Right ventricle myocardium superior (tissue), 1 donor: ENCODE measurements around the gene DENND6B. TPM values are rescaled to one million over a fixed set of nuclear protein-coding genes. Genes with fewer than 3 reads are reported as not detected.
"Not testable (repeated sequence)": the region's sequence is repeated elsewhere in the genome, so short reads cannot be mapped to it uniquely, and the experiment has no call there.

ENCODE experiments used
- ATAC-seq: fragments of 200-7000 bp; cut with Tn5 transposase; one replicate; pipeline ENCODE4 v1.9.1; 2020; ENCODE audit warnings: mild to moderate bottlenecking; ENCODE audit not compliant: poor library complexity
- DNase-seq: peaks from one replicate; pipeline ENCODE4 v3.0.0-alpha.2; 2020
- intact Hi-C: fragments of 100-400 bp; cut with DNase I; formaldehyde crosslinking; loops from one replicate; pipeline ENCODE4 v1.11.2; 2022
- total RNA-seq: library from RNA; stranded (reverse); fragmentation: NEBNext Ultra II Directional; extraction: Animal tissue kit (Norgen Biotek cat#: 25700); gene quantifications from one replicate; pipeline ENCODE4 v1.2.1, GENCODE V29; 2021
- donor health status: DM: no; HTN: yes; CAD: no; lungs with severe emphysema.

The DENND6B gene
- total RNA-seq, 1 donor from 2014 or later, result 1.1 TPM

GRCh38 chr22:50280708-50281383 lies 46.0 kb downstream of the DENND6B start:
- DNase-seq (no peak), ATAC-seq (no peak)
- intact Hi-C loops, result no loop called here

GRCh38 chr22:50280022-50280707 lies 46.6 kb downstream of the DENND6B start:
- intact Hi-C loops, result no loop called here
- ATAC-seq, result no peak
- no peak for DNase-seq

GRCh38 chr22:50278956-50279619 lies 47.7 kb downstream of the DENND6B start:
- ATAC-seq (no peak), DNase-seq (no peak)
- intact Hi-C loops, result loop anchor here (5.0 kb wide), 2 partner anchors 48 to 63 kb away; partner anchors contain the start of genes DENND6B and PPP6R2

- DNase-seq, result no peak
- ATAC-seq, result no peak
- intact Hi-C loops, result loop anchor here (5.0 kb wide), 2 partner anchors 49 to 64 kb away; partner anchors contain the start of genes DENND6B and PPP6R2
These were observed 48.4 kb downstream of the DENND6B start for GRCh38 chr22:50278461-50278860.

DNA sequence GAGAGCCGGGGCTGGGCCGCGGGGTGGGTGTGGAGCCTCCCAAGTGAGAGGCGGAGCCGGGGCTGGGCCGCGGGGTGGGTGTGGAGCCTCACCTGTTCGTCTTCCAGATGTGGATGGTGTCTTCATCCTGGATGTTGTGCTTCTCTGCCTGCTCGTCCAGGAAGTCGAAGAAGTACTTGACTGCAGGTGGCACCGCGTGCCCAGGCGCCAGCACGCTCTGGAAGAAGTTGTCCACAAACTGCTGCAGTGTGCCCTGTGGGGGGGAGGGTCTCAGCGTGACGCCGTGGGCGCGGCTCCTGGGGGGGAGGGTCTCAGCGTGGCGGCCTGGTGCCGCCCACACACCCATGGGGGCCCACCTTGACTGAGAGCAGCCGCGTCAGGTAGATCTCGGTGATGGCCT lies 49.1 kb downstream of the DENND6B start:
- DNase-seq (no peak), ATAC-seq (no peak)
- intact Hi-C loops, result loop anchor here (5.0 kb wide), 2 partner anchors 50 to 65 kb away; partner anchors contain the start of genes DENND6B and PPP6R2

DNA sequence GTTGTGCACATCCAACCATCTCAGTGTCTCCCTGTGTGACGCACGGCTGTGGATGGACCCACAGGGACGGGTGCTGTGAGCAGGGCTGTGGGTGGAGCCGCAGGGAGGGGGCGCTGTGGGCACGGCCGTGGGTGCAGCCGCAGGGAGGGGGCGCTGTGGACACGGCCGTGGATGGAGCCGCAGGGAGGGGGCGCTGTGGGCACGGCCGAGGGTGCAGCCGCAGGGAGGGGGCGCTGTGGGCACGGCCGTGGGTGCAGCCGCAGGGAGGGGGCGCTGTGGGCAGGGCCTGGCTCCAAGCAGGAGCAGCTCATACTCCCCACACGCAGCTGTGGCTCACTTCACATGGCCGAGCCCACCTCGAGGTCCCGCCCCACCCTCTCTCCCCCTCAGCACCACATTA lies 50.7 kb downstream of the DENND6B start:
- peak; percentile 78 for DNase-seq
- ATAC-seq, result peak; percentile 90
- intact Hi-C loops, result loop anchor here (5.0 kb wide), 2 partner anchors 51 to 66 kb away; partner anchors contain the start of genes DENND6B and PPP6R2

DNA sequence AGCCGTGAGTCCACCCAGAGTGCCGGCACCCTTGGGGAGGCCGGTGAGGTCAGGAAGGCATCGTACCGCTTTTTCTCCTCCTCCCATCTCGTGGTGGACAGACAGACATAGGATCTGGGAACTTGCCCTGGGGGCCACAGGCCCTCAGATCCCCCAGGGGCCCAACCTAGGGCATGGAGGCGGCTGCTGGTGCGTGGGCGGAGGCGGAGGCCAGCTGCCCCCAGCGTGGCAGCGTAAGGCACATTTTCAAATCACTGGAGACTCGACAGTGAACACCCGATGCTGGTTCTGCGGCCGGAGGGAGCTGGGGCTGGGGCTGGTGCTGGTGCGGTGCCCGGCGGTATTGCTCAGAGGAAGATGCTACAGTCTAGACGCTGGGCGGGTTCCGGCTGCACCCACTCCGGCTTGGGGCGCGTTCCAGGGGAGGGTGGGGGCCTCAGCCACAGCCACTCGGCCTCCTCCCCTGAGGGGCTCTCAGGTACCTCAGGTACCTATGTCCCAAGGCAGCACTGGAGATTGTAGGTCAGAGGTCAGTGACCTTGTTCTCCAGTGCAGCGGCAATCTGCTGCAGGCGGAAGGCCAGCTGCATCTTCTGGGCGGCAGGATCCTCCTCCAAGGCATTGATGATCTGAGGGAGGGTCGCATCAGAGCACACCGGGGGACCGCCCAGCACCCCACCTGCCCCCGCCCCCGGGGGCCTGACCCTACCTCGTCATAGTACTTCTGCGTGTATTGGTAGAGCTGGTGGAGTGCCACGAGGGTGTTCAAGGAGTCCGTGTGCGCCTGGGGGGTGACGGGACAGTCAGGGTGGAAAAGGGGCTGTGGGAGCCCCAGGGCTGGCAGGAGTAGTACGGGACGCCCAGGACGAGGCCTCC lies 51.4 kb downstream of the DENND6B start:
- intact Hi-C loops, result loop anchor here (5.0 kb wide), 2 partner anchors 52 to 67 kb away; partner anchors contain the start of genes DENND6B and PPP6R2

DNA sequence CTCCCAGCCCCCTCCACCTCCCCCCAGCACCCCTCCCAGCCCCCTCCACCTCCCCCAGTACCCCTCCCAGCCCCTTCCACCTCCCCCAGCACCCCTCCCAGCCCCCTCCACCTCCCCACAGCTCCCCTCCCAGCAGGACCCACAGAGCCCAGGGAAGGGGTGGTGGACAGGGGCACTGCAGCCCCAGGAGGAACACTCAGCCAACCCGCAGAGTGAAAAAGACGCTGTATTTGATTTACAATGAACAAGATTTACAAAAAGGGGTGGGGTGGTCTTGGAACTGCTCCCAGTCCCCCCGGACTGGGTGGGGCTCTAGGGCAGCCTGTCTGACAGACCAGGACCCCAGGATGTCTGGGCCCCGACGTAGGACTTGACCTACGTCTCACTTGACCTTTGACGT lies 52.0 kb downstream of the DENND6B start:
- intact Hi-C loops, result loop anchor here (5.0 kb wide), 2 partner anchors 53 to 68 kb away; partner anchors contain the start of genes DENND6B and PPP6R2
- DNase-seq (no peak), ATAC-seq (no peak)

More for the DNA sequence above, 51.4 kb downstream of the DENND6B start:
- ATAC-seq, result no peak
- no peak for DNase-seq

GRCh38 chr22:50274311-50274710 lies 52.5 kb downstream of the DENND6B start:
- intact Hi-C loops, result no loop called here
- peak; percentile 73 for DNase-seq
- ATAC-seq, result peak; percentile 4

GRCh38 chr22:50273781-50274180 lies 53.0 kb downstream of the DENND6B start:
- intact Hi-C loops, DNase-seq, ATAC-seq: not testable (repeated sequence)

DNA sequence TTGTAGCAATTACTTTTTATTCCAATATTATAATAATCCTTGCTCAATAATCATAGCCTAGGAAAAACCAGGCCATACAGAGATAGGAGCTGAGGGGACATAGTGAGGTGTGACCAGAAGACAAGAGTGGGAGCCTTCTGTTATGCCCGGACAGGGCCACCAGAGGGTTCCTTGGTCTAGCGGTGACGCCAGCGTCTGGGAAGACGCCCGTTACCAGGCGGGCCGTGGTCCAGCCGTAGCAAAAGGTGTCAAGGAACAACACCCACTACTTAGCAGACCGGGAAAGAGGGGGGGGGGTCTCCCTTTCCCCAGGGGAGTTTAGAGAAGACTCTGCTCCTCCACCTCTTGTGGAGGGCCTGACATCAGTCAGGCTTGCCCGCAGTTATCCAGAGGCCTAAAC lies 53.5 kb downstream of the DENND6B start:
- intact Hi-C loops, DNase-seq, ATAC-seq: not testable (repeated sequence)

DNA sequence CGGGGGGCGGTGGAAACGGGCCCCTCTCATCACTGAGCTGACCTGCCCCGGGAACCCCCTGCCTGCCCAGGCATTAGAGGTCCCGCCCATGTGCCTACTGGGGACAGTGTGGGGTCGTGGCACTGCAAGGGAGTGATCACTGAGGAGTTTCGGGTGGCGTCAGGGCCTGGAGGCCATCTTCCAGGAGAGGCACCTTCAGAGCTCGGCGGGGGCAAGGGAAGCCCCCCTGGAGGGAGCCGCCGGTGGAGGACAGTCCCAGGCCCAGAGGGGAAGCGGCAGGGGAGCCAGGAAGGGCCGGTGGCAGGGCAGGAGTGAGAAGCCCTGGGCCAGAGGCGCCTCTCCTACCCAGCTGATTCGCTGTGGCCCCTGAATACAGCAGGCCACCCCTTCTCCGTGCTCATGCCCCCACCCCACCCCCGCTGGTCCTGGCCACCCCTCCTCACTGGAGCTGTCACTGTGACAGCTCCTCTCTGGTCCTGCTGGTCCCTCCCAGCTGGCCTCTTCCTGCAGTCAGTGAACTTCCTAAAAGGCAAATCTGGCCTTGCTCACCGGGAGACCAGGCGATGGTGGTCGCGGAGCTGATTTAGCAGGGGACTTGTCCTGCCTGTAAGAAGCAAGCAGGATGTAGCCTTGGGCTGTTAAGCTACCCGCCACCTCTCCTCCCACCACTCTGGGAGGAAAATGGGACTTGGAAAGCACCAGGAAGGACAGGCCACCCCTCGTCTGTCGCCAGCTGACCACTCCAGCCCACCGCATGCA lies 54.6 kb downstream of the DENND6B start:
- ATAC-seq (no peak), DNase-seq (no peak)
- intact Hi-C loops, result no loop called here

GRCh38 chr22:50271519-50271970 lies 55.3 kb downstream of the DENND6B start:
- ATAC-seq (peak; percentile 31), DNase-seq (peak; percentile 79)
- intact Hi-C loops, result no loop called here

DNA sequence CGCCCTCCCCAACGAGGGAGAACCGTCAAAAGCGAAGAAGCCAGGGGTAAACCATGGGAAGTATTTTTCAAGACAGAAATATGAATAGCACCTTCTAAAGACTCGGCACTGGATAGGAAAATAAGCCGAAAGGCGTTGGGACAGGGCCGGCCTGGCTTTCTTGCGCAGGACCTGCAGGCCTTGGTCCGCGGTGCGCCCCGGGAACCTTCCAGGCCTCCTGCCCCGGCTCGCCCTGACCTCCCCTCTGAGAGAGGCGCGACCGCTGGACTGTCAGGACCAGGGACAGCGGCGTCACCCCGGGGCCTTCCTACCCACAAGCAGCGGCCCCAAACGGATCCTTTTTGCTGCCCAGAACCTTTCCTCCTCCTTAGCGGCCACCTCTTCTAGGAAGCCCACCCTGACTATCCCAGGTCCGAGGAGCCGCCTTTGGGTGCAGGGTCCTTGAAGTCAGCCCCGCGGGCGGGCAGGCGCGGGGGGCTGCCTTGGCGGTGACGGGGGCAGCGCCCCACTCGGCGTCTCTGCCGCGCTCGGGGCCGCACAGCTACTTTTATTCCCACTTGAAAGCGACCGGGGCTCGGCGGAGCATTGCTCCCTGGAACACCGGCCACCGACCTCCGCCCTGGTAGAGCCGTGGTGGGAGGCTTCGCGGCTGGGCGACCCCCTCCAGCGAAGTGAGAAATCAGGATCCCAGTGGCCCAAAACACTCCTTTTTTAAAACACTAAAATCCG lies 56.0 kb downstream of the DENND6B start:
- peak; percentile 83 for DNase-seq
- intact Hi-C loops, result no loop called here
- peak; percentile 63 for ATAC-seq

- intact Hi-C loops, result no loop called here
- ATAC-seq (peak; percentile 28), DNase-seq (peak; percentile 78)
These were observed 56.7 kb downstream of the DENND6B start, which contains the start of gene MAPK11 for GRCh38 chr22:50269970-50270665. TSS of gene MAPK11 (minus strand) at chr22:50270380. CDS start at chr22:50270292, 88 bp downstream.

- ATAC-seq (no peak), DNase-seq (no peak)
- intact Hi-C loops, result no loop called here
These were observed 57.2 kb downstream of the DENND6B start for GRCh38 chr22:50269573-50269969.
